ENCODE measurements around the gene DLG5.

GRCh38 chr10:77859865-77860282, 66.7 kb downstream of the DLG5 start:
- TF ChIP-seq CTCF (IDR thresholded peaks at IDR 0.05): no peak
- TF ChIP-seq POLR2A (IDR thresholded peaks at IDR 0.05): no peak

Measured in Peyer's patch (tissue), 4 donors.